C4-2B (cell line): Measurements from ENCODE around the gene KDM1B.

Experiments used
- CTCF ChIP-seq: fragments of 450-650 bp; conservative IDR thresholded peaks from 2 replicates; pipeline ENCODE4 v1.5.1; 2017; ENCODE audit warnings: mild to moderate bottlenecking
- ZFX ChIP-seq: fragments of 450-650 bp; IDR thresholded peaks from 2 replicates; pipeline ENCODE4 v1.6.1; 2017

GRCh38 chr6:18154507-18155149, 594 bp upstream of the KDM1B start, which contains the start of gene TPMT:
- TF ChIP-seq CTCF (no peak), ZFX (no peak)
